DND-41 (cell line): ENCODE measurements around the gene PCK2.

Experiments used
- CTCF ChIP-seq: IDR thresholded peaks from 2 replicates; pipeline ENCODE4 v1.5.1; 2012; ENCODE audit warnings: borderline replicate concordance, low read length, moderate library complexity, mild to moderate bottlenecking; ENCODE audit not compliant: poor library complexity, severe bottlenecking; ENCODE audit errors: extremely low read depth
- EZH2 ChIP-seq: IDR thresholded peaks from 3 replicates; pipeline ENCODE4 v1.6.1; 2012; ENCODE audit warnings: borderline replicate concordance, low read depth, mild to moderate bottlenecking, moderate library complexity, low read length, inconsistent platforms; ENCODE audit not compliant: severe bottlenecking

- no peak for TF ChIP-seq CTCF
- no peak for TF ChIP-seq EZH2
Measured at GRCh38 chr14:24114532-24115421, 20.7 kb downstream of the PCK2 start, which contains the start of the genes DCAF11 and NRL.
